ENCODE measurements around the gene LARGE1.

The LARGE1 gene

DNA sequence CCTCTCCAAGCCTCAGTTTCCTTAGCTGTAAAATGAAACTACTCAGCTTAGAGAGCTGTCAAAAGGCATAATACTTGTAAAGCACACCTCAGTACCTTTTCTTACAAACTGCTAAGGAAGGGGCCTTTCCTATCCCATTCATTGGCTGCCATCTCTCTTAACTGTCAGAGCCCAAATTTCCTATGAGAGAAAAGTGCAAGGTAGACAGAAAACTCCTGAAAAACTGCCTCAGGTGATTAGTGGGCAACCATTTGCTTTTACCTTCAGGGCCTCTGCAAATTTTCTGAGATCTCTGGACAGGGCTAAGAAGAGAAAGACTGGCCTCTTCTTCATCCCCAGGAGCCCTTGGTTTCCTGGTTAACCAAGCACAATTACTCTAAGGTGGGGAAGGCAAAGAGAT is 13.8 kb downstream of the LARGE1 start:
- TF ChIP-seq ZFX (IDR thresholded peaks at IDR 0.05; ENCODE audit: borderline replicate concordance), result no peak
- TF ChIP-seq, protein P1, sequence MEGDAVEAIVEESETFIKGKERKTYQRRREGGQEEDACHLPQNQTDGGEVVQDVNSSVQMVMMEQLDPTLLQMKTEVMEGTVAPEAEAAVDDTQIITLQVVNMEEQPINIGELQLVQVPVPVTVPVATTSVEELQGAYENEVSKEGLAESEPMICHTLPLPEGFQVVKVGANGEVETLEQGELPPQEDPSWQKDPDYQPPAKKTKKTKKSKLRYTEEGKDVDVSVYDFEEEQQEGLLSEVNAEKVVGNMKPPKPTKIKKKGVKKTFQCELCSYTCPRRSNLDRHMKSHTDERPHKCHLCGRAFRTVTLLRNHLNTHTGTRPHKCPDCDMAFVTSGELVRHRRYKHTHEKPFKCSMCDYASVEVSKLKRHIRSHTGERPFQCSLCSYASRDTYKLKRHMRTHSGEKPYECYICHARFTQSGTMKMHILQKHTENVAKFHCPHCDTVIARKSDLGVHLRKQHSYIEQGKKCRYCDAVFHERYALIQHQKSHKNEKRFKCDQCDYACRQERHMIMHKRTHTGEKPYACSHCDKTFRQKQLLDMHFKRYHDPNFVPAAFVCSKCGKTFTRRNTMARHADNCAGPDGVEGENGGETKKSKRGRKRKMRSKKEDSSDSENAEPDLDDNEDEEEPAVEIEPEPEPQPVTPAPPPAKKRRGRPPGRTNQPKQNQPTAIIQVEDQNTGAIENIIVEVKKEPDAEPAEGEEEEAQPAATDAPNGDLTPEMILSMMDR (IDR thresholded peaks at IDR 0.05), result no peak
- H3K27ac ChIP-seq, result no peak overlapping the region

DNA sequence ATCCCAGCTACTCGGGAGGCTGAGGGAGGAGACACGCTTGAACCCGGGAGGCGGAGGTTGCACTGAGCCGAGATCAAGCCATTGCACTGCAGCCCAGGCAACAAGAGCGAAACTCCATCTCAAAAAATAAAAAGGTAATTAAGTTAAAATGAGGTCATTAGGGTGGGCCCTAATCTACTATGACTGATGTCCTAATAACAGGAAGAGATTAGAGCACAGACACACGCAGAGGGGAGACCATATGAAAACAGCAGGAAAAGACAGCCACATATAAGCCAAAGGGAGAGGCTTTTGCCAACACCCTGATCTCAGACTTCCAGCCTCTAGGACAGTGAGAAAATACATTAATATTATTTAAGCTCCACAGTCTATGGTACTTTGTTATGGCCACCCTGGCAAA is 17.3 kb downstream of the LARGE1 start:
- H3K27ac ChIP-seq, result no peak overlapping the region
- TF ChIP-seq, protein P1 (IDR thresholded peaks at IDR 0.05), result no peak

DNA sequence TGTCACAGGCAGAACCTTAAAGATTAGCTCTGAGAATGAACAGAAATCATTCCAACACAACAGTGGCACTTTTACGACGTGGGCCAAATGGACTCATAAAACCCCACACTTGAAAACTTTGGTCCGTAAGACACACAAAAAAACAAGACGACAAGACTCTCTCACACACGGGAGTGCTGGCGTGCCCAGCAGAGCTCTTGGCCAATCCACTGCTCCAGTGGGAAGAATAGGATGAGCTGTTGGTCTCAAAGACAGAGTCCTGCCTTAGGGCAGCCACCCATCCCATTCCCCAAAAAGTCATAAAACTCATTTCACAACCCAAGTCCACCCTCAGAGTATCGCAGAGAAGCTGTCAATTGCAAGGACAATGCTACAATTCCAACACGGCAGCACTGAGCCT is 18.2 kb downstream of the LARGE1 start:
- TF ChIP-seq, protein P1 (IDR thresholded peaks at IDR 0.05), result no peak
- no peak for TF ChIP-seq ZFX (IDR thresholded peaks at IDR 0.05; ENCODE audit: borderline replicate concordance)
- no peak overlapping the region for H3K27ac ChIP-seq

DNA sequence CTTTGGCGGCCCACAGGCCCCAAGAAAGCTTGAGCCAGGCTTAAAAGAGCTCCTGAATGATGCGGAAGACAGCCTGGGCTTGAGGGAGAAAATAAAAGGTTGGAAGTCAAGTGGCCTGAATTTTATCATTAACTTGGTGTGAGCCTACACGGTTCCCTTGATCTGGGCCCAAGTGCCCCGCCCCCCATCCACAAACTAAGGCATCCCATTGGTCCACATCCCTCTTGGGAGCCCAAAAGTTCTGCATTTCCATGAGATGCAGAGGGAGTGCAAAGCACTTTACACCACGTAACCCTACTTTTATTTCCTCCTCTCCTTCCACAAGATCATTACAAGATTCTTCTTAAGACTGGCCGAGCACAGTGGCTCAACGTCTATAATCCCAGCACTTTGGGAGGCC is 22.2 kb downstream of the LARGE1 start:
- no peak for TF ChIP-seq ZFX (IDR thresholded peaks at IDR 0.05; ENCODE audit: borderline replicate concordance)
- TF ChIP-seq, protein P1 (IDR thresholded peaks at IDR 0.05), result no peak
- H3K27ac ChIP-seq, result no peak overlapping the region

DNA sequence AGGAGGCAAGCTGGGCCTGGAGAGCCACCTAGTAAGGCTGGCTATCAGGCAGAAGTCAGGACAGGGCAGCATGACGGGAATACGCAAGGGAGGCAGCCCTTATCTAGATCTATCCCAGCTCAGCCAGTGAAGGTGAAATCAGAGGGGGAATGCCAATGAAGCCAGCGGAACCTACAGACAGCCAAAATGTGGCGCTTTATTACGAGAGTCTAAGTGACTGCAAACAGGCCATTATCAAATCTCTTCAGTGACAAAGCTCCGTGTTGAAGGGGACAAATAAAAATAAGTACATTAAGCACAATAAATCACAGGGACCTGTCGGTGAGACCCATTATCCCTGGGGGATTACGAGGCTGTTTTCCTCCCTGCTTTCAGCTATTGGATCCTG is 22.8 kb downstream of the LARGE1 start:
- no peak overlapping the region for H3K27ac ChIP-seq
- no peak for TF ChIP-seq ZFX (IDR thresholded peaks at IDR 0.05; ENCODE audit: borderline replicate concordance)
- TF ChIP-seq, protein P1 (IDR thresholded peaks at IDR 0.05), result no peak

DNA sequence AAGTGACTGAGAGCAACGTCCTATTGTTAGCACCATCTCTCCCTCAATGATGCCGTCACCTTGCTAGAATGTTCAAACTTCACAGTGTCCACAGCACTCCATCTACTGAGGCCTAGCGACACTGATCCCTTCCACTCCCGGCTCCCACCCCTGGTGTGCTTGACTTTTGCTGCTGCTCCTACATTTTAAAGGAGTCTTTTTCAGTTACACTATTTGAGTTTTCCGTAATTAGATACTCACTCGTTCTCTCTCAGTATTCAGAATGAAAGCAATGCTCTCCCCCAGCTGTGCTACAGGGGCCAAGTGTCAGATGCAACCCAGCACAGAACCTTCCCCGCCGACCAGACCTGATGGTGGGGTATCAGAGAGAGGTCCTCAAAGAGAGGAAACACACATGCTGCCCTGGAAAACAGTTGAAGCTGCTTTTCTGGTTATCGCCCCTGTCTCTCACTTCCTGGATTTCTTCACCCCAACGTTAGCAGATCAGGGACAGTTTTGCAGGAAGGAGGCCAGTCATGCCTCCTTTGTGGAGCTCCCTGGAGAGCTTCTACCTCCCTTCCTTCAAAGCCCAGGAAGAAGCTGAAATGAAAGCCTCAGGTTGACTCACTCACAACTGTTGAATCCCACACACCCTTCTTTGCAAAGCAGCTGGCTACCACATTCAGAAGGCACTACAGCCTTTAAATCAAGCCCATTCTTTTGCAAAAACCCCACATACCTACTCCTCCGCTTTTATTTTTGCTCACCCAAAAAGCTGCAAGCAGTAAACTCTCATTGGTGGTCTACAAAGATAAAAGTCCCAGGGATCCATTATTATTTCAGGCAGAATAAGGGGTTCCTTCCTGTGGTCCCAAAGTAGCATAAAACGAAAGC is 23.5 kb downstream of the LARGE1 start:
- no peak for TF ChIP-seq ZFX (IDR thresholded peaks at IDR 0.05; ENCODE audit: borderline replicate concordance)
- TF ChIP-seq, protein P1 (IDR thresholded peaks at IDR 0.05), result no peak

DNA sequence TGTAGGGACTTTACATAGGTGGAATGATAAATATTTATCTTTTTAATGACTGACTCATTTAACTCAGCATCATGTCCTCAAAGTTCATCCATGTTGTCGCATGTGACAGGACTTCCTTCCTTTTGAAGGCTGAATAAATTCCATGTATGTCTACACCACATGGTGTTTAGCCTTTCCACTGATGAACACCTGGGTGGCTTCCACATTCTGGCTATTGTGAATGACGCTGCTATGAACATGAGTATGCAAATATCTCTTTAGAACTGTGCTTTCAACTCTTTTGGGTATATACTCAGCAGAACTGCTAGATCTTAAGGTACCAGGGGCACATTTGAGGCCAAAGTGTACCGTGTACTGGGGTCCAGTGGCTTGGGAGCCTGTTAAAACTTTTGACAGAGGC is 24.1 kb downstream of the LARGE1 start:
- H3K27ac ChIP-seq, result no peak overlapping the region
- no peak for TF ChIP-seq ZFX (IDR thresholded peaks at IDR 0.05; ENCODE audit: borderline replicate concordance)
- TF ChIP-seq, protein P1 (IDR thresholded peaks at IDR 0.05), result no peak

More for the DNA sequence above, 23.5 kb downstream of the LARGE1 start:
- no peak overlapping the region for H3K27ac ChIP-seq
